Osteocyte (in vitro differentiated cells): ENCODE results near the gene POLR3K. TPM values are rescaled to one million over a fixed set of nuclear protein-coding genes. Genes with fewer than 3 reads are reported as not detected.
A peak's percentile ranks its signal among the peaks of the same experiment; 100 is the strongest.

Source experiments
- DNase-seq: peaks from one replicate; pipeline ENCODE4 v3.0.0; 2021; ENCODE audit warnings: mixed read lengths; ENCODE audit not compliant: unreplicated experiment; ENCODE audit errors: extremely low spot score
- H3K27ac Mint-ChIP-seq: one replicate; pipeline ENCODE4 v1.8.0; 2021; ENCODE audit warnings: mild to moderate bottlenecking, mixed read lengths; ENCODE audit not compliant: unreplicated experiment
- H3K27me3 Mint-ChIP-seq: one replicate; pipeline ENCODE4 v1.8.0; 2021; ENCODE audit warnings: mixed read lengths; ENCODE audit not compliant: unreplicated experiment
- H3K36me3 Mint-ChIP-seq: one replicate; pipeline ENCODE4 v1.8.0; 2021; ENCODE audit warnings: mixed read lengths; ENCODE audit not compliant: unreplicated experiment
- H3K4me1 Mint-ChIP-seq: one replicate; pipeline ENCODE4 v1.8.0; 2021; ENCODE audit warnings: mixed read lengths; ENCODE audit not compliant: unreplicated experiment
- H3K4me3 Mint-ChIP-seq: one replicate; pipeline ENCODE4 v1.8.0; 2021; ENCODE audit warnings: mild to moderate bottlenecking, moderate library complexity, mixed read lengths; ENCODE audit not compliant: unreplicated experiment
- H3K9me3 Mint-ChIP-seq: one replicate; pipeline ENCODE4 v1.8.0; 2021; ENCODE audit warnings: mixed read lengths; ENCODE audit not compliant: unreplicated experiment
- total RNA-seq: library from RNA; stranded (reverse); gene quantifications from 2 replicates; pipeline ENCODE4 v1.2.1, GENCODE V29; 2021
- TF ChIP-seq, protein P1 (sequence below): fragments of 200-600 bp; sonication (generic); IDR thresholded peaks from 2 replicates; pipeline ENCODE4 v1.5.0; 2021; ENCODE audit warnings: antibody characterized with exemption, mild to moderate bottlenecking, moderate library complexity

Gene POLR3K
- total RNA-seq, 1 donor from 2014 or later = 10.3 TPM

DNA sequence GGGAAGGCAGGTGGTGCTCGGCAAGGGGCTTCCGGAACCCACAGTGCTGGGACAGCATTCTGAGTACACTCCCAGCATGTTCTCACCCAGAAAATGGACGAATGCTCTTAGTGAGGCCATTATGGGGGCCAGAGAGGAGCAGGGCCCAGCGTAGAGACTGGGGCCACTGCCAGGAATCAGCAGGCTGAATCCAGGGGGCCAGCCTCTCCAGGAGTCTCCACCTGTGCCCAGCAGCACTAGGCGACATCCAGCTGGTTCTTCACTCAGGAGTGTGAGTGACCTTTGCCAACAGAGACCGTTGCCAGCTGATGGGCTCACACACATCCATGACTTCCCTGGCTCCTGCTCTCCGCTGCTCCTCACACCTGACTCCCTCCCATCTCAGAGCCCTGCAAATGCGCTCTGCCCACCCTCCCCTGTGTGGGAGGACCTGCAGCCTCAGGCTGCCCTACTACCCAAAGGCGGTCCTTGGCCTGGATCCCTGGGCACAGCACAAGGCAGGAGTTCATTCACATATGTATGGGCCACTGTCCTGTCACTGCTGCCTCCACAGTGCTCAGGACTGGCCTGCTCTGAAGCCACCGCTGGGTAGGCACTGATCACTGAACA is 13.9 kb upstream of the POLR3K start:
- no peak for DNase-seq
- Mint-ChIP-seq H3K4me3 (no peak overlapping the region), H3K9me3 (no peaks in the 10 kb centered on the region), H3K27me3 (no peaks in the 10 kb centered on the region), H3K27ac (peak overlapping the region; percentile 47), H3K4me1 (peaks cover 46% of the 10 kb centered on the region), H3K36me3 (peaks cover 4% of the 10 kb centered on the region)
- TF ChIP-seq, protein P1, sequence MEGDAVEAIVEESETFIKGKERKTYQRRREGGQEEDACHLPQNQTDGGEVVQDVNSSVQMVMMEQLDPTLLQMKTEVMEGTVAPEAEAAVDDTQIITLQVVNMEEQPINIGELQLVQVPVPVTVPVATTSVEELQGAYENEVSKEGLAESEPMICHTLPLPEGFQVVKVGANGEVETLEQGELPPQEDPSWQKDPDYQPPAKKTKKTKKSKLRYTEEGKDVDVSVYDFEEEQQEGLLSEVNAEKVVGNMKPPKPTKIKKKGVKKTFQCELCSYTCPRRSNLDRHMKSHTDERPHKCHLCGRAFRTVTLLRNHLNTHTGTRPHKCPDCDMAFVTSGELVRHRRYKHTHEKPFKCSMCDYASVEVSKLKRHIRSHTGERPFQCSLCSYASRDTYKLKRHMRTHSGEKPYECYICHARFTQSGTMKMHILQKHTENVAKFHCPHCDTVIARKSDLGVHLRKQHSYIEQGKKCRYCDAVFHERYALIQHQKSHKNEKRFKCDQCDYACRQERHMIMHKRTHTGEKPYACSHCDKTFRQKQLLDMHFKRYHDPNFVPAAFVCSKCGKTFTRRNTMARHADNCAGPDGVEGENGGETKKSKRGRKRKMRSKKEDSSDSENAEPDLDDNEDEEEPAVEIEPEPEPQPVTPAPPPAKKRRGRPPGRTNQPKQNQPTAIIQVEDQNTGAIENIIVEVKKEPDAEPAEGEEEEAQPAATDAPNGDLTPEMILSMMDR = no peak

DNA sequence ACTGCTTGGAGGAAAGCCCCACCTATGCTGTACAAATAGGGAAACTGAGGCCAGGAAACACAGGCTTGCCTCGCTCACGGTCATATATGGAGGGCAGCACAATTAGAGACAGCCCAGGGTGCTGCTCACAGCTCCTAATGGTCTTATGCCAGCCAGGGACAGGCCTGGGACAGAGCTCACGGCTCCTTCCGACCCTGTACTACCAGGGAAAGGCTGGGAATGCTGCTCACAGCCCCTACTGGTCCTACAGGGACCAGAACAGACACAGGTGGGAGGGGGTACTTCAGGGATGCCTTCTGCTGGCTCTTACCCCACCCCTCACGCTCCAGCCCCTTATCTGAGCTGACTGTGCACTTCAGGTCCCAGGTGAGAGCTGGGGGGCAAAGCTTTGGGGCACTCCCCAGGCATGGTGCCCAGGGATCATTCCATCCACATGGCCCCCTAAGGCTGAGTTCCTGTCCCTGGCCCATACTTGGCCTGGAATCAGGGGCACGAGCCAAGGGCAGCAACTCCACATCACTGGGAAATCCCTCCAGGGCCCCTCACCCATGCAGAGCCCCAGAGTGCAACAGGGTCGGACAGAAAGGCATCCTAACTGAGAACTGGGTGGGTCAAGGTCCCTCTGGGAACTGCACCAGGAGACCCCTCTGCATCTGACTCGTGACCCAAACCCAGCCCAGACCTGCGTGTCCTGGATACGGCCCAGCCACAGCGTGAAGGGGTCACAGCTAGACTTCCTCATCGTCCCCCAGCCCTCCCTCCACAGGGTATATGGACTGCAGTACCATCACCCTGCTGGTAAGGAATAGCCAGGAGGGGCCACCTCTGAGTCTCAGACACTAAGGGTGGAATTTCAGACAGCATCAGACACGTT is 13.1 kb upstream of the POLR3K start:
- Mint-ChIP-seq H3K4me3 (no peak overlapping the region), H3K9me3 (no peaks in the 10 kb centered on the region), H3K27ac (no peak overlapping the region), H3K27me3 (no peaks in the 10 kb centered on the region), H3K36me3 (peaks cover 4% of the 10 kb centered on the region), H3K4me1 (peaks cover 44% of the 10 kb centered on the region)
- TF ChIP-seq, protein P1 = no peak
- DNase-seq = no peak

DNA sequence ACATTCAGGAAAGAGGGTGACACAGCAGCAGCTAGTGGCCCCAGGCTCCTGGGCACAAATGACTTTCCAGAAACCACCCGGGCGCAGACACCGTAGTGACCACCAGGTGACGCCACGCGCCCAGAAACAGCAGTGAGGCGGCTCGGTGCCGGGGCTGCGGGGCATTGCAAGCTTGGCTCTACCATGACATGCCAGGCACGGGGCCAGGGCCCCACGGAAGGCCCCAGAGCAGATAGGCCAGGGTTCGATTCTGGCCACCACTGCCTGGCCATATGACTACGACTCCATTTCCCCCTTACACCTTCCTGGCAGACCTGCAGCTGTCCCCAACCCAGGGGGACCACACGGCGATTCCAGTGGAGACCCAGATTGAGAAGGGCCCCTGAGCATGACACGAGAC is 12.3 kb upstream of the POLR3K start:
- no peaks in the 10 kb centered on the region for H3K9me3 Mint-ChIP-seq
- peaks cover 5% of the 10 kb centered on the region for H3K36me3 Mint-ChIP-seq
- H3K4me1 Mint-ChIP-seq = peaks cover 39% of the 10 kb centered on the region
- no peaks in the 10 kb centered on the region for H3K27me3 Mint-ChIP-seq
- TF ChIP-seq, protein P1 = peak; percentile 95
- DNase-seq = peak; percentile 95
- no peak overlapping the region for H3K4me3 Mint-ChIP-seq
- H3K27ac Mint-ChIP-seq = peak overlapping the region; percentile 50

DNA sequence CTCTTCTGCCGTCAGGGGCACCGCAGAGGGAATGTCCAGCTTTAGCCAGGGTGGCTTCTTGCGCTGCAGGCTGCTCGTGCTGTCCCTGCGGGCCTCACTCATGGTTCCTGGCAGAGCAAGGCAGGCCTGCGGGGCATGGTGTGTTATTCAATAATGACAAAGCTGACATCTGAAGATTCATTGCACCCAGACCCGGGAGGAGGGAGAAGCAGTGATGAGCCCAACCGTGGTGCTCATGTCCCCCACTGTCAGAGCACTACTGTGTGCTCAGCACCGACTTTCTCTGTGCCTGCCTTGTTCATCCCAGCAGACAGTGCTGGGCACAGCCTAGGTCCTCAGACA is 11.5 kb upstream of the POLR3K start:
- Mint-ChIP-seq H3K4me3 (no peak overlapping the region), H3K4me1 (peaks cover 33% of the 10 kb centered on the region), H3K27me3 (no peaks in the 10 kb centered on the region), H3K36me3 (peaks cover 10% of the 10 kb centered on the region), H3K9me3 (no peaks in the 10 kb centered on the region), H3K27ac (no peak overlapping the region)
- TF ChIP-seq, protein P1 = no peak
- no peak for DNase-seq
